Fibroblast of lung (primary cell): ENCODE results near the gene COL5A3.

Experiments used
- CTCF ChIP-seq, 2 donors: IDR thresholded peaks in 1 of 2; conservative IDR thresholded peaks in 1 of 2; 1 replicate in 1 of 2; 2 replicates in 1 of 2; pipeline ENCODE4 v1.5.1; 2011 to 2012; ENCODE audit warnings: low read length in 2 of 2, control low read depth in 1 of 2, inconsistent platforms in 1 of 2, low read depth in 1 of 2, mild to moderate bottlenecking in 1 of 2
- EZH2 ChIP-seq: IDR thresholded peaks from 2 replicates; pipeline ENCODE4 v1.5.1; 2012; ENCODE audit warnings: low read length, control low read depth, mild to moderate bottlenecking; ENCODE audit errors: missing control alignments

GRCh38 chr19:10001899-10002298 is 8.4 kb downstream of the COL5A3 start:
- TF ChIP-seq CTCF (conservative IDR thresholded peaks at IDR 0.05 in 1 of 2, IDR thresholded peaks at IDR 0.05 in 1 of 2; ENCODE audit: low read depth in 1 of 2, low read length in 2 of 2), result peak; percentile 35 to 49
- no peak for TF ChIP-seq EZH2
